ENCODE results near the gene RXRB. TPM values are rescaled to one million over a fixed set of nuclear protein-coding genes. Genes with fewer than 3 reads are reported as not detected.
A peak's percentile ranks its signal among the peaks of the same experiment; 100 is the strongest.

RXRB gene
- total RNA-seq, 1 donor from 2014 or later, result 46.5 TPM

- no peak for DNase-seq (ENCODE audit: low spot score)
- Mint-ChIP-seq H3K27me3 (ENCODE audit: low read depth) (peaks cover 3% of the 10 kb centered on the region), H3K4me1 (ENCODE audit: low read depth) (peaks cover 52% of the 10 kb centered on the region), H3K9me3 (ENCODE audit: low read depth) (no peaks in the 10 kb centered on the region), H3K4me3 (ENCODE audit: unreplicated experiment) (no peak overlapping the region), H3K27ac (ENCODE audit: unreplicated experiment) (no peak overlapping the region), H3K36me3 (ENCODE audit: low read depth) (peaks cover 20% of the 10 kb centered on the region)
- no peak for TF ChIP-seq CTCF (IDR thresholded peaks at IDR 0.05)
Observed at GRCh38 chr6:33194431-33194979, 6.0 kb downstream of the RXRB start.

GRCh38 chr6:33193619-33194018, 6.8 kb downstream of the RXRB start:
- Mint-ChIP-seq H3K27ac (ENCODE audit: unreplicated experiment) (peak overlapping the region; percentile 32), H3K9me3 (ENCODE audit: low read depth) (no peaks in the 10 kb centered on the region), H3K36me3 (ENCODE audit: low read depth) (peaks cover 20% of the 10 kb centered on the region), H3K4me3 (ENCODE audit: unreplicated experiment) (peak overlapping the region; percentile 53), H3K27me3 (ENCODE audit: low read depth) (peaks cover 3% of the 10 kb centered on the region), H3K4me1 (ENCODE audit: low read depth) (peaks cover 43% of the 10 kb centered on the region)
- DNase-seq (ENCODE audit: low spot score), result peak; percentile 68
- TF ChIP-seq CTCF (IDR thresholded peaks at IDR 0.05), result no peak

- H3K4me3 Mint-ChIP-seq (ENCODE audit: unreplicated experiment), result peak overlapping the region; percentile 67
- peak; percentile 69 for DNase-seq (ENCODE audit: low spot score)
- H3K9me3 Mint-ChIP-seq (ENCODE audit: low read depth), result no peaks in the 10 kb centered on the region
- H3K27me3 Mint-ChIP-seq (ENCODE audit: low read depth), result peaks cover 3% of the 10 kb centered on the region
- H3K4me1 Mint-ChIP-seq (ENCODE audit: low read depth), result peaks cover 37% of the 10 kb centered on the region
- peaks cover 20% of the 10 kb centered on the region for H3K36me3 Mint-ChIP-seq (ENCODE audit: low read depth)
- peak overlapping the region; percentile 65 for H3K27ac Mint-ChIP-seq (ENCODE audit: unreplicated experiment)
- TF ChIP-seq CTCF (IDR thresholded peaks at IDR 0.05), result peak; percentile 17
Observed at GRCh38 chr6:33192671-33193602, 7.5 kb downstream of the RXRB start.

- DNase-seq (ENCODE audit: low spot score), result no peak
- peaks cover 3% of the 10 kb centered on the region for H3K27me3 Mint-ChIP-seq (ENCODE audit: low read depth)
- TF ChIP-seq CTCF (IDR thresholded peaks at IDR 0.05), result no peak
- peaks cover 24% of the 10 kb centered on the region for H3K36me3 Mint-ChIP-seq (ENCODE audit: low read depth)
- H3K27ac Mint-ChIP-seq (ENCODE audit: unreplicated experiment), result peak within 1 kb of the TSS; percentile 79
- peak within 1 kb of the TSS; percentile 67 for H3K4me3 Mint-ChIP-seq (ENCODE audit: unreplicated experiment)
- H3K9me3 Mint-ChIP-seq (ENCODE audit: low read depth), result no peaks in the 10 kb centered on the region
- H3K4me1 Mint-ChIP-seq (ENCODE audit: low read depth), result peaks cover 29% of the 10 kb centered on the region
Observed at GRCh38 chr6:33192105-33192646, 8.3 kb downstream of the RXRB start, which contains the start of gene COL11A2. Gene COL11A2, minus strand, starts transcription at chr6:33192467. Its CDS starts 227 bp downstream, at chr6:33192240.

- Mint-ChIP-seq H3K9me3 (ENCODE audit: low read depth) (no peaks in the 10 kb centered on the region), H3K36me3 (ENCODE audit: low read depth) (peaks cover 23% of the 10 kb centered on the region), H3K27me3 (ENCODE audit: low read depth) (peaks cover 3% of the 10 kb centered on the region), H3K4me1 (ENCODE audit: low read depth) (peaks cover 27% of the 10 kb centered on the region), H3K27ac (ENCODE audit: unreplicated experiment) (peak overlapping the region; percentile 79), H3K4me3 (ENCODE audit: unreplicated experiment) (peak overlapping the region; percentile 35)
- no peak for TF ChIP-seq CTCF (IDR thresholded peaks at IDR 0.05)
- DNase-seq (ENCODE audit: low spot score), result no peak
Observed at GRCh38 chr6:33191383-33192104, 8.9 kb downstream of the RXRB start.
